HG02870 (cell line): ENCODE data around the gene RPH3AL.

ENCODE experiments used
- ATAC-seq: cut with Tn5 transposase; IDR thresholded peaks from one replicate; pipeline ENCODE4 v1.9.1; 2021; ENCODE audit warnings: mild to moderate bottlenecking, moderate library complexity; ENCODE audit not compliant: unreplicated experiment

The RPH3AL gene

DNA sequence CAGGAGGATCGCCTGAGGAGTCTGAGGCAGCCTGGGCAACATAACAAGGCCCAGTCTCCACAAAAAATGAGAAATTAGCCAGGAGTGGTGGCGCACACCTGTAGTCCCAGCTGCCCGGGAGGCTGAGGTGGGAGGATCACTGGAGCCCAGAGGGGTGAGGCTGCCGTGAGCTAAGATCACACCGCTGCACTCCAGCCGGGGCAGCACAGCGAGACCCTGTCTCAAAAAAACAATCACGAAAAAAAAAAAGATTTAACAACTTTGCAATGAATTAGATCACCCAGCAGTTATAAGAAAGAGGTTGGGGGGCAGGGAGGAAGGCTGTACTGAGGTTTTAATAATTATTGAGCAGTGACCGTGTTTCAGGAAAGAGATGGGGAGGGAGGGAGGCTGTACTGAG, 49.4 kb downstream of the RPH3AL start:
- ATAC-seq: no peak

DNA sequence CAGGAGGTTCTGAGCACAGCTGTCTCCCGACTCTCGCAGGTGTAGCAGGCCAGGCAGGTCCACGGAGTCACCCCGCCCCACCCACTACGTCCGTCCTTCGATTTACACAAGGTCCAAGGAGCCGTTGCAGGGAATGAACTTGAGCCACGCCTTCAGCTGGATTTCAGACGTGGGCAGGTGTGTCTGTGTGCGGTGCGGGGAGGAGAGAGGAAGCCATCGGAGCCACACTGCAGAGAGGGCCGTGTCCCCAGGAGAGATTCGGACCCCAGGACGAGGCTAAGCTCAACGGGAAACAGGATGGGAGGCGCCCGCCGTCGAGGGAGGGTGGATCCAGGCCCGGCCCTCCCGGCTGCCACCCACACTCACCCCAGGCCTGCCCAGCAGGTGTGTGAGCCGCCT, 50.3 kb downstream of the RPH3AL start:
- no peak for ATAC-seq

DNA sequence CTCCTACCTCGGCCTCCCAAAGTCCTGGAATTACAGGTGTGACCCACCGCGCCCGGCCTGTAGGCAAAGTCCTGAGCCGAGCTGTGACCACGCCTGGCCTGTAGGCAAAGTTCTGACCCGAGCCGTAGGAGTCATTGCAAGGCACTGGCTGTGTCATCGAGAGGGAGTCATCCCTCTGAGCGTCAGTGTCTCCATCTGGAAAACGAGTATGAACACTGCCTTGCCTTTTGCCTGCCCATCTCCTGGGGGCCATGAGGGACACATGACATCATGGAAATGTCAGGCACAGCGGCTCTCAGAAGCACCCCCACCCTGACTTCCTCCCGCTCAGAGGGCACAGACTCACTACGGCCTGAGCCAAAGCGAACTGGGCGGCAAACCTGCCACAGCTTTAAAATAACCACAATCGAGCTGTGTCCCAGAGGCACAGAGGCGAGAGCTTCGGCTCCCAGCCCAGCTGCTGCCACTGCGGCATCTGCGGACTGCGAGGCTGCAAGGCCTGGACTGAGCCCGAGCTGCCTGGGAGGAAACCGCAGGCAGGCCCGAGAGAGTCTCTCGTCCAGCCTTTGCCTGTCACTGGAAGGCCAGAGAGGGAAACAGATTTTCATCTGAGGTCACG, 50.8 kb downstream of the RPH3AL start:
- no peak for ATAC-seq

DNA sequence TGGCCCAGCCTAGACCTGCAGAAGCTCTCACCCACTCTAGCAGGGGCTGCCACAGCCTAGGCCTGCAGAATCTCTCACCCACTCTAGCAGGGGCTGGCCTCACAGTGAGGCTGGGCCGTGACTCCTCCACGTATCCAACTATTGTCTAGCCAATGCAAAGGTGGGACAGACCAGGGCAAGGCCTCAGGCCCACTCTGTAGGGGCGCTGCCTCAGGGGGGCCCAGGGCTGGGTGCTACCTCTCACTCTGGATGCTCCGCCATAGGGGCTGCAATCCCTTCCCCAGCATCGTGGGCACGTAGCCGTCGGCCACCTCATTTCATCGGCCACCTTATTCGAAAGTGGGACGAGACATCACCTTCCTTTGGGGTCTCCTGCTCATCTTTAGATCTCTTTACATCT, 51.7 kb downstream of the RPH3AL start:
- no peak for ATAC-seq

DNA sequence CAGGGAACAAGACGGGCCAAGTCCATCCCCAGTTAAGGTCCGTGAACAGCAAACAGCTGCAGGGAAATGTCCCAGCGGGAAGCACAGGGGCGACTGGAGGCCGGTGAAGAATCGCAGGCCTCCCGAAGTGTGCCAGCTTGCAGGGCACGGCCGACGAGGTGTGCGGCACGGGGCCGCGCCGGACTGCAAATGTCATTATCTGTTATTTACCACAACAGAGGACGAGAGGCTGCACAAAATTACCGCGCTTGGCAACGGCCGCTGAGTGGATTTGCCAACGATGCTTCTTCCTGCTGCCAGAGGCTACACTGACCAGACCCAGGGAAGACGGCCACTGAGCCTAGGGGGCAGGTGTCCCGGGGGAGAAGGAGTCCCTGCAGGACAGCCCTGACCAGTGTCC, 53.1 kb downstream of the RPH3AL start:
- no peak for ATAC-seq

DNA sequence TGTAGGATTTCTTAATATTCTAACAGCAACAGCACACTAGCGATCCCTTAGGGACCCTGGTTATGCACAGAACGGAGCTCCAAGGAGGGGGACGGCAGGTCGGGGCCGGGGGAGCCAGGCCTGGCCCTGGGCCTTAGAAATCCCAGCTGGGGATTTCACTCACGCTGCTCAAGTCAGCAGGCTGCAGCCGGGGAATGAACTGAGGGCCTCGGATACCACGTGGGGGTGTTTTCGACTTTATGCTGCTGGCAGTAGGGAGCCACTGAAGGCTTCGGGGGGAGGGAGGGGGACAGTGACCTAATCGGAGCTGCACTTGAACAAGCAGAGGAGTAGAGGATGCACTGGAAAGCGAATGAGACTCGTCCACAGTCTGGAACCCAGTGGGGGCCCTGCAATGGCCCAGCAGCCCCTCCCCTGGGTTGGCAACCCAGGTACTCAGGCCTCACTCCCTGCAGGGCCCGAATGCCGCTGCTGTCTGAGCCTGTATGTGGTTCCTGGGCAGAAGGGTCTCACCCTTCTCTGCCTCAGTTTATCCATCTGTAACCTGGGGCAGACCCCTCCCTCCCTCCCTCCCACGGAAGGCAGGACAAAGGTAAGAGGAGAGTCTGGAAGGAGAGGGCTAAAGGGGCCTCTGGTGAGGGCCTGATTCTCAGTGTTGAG, 53.7 kb downstream of the RPH3AL start:
- no peak for ATAC-seq

DNA sequence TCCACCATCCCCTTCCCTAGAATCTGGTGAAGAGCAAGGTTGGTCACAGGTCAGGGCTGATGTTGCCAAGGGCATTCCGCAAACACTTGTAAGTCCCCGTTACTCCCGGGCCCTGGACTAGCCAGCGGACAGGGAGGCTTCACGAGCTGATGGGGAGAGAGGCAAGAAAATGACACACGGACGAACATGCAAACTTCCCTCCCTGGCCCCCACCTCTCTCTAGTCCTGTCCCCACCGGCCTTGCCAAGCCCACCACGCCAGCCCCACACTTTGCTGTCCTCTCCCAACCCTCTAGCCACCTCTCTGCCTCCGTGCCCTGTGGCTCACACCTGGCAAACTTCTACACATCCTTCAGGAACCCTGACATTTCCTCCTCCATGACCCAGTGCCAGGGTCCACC, 54.8 kb downstream of the RPH3AL start:
- ATAC-seq: no peak

DNA sequence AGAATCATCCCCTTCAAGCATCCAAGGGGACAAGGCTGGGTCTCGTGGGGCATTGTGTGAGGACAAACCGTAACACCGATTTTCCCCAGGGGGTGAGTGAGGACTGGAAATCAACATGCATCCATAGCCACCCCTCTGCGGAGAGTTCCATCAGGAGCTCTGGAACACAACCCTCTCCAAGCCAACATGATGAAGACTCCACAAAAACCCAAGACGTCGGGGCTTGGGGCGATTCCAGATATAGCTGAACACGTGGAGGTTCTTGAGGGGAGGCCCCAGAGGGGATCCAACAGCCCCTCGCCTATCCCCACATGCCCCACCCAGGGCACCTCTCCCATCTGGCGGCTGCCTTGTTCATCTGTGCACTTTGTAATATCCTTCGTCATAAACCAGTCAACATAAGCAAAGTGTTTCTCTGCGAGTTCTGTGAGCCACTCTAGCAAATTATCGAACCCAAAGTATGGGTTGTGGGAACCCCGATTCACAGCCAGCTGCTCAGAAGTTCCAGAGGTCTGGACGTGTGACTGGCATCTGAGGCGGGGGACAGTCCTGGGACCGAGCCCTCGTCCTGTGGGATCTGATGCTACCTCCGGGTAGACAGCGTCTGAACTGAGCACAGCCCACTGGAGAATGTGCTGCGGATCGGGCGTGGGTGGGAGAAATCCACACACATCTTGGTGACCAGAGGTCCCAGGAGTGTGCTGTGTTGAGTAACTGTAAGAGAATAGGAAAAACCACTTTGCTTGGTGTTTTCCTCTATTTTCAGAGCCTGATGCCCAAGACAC, 55.5 kb downstream of the RPH3AL start:
- no peak for ATAC-seq

DNA sequence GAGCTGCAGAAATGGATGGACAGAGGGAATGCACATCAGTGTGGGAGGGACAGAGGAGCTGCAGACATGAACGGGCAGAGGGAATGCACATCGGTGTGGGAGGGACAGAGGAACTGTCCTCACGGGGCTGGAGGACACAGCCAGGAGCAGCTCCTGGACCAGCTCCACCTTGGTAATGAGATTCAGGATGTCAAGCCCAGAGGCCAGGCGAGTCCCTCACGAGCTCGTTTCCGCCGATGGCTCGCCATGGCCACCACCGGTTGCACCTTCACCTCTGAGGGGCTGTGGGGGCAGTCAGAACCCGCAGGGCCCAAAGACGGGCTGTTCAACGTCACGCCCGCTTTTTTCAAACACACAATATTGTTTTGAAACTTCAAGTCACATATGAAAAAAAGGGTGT, 56.2 kb downstream of the RPH3AL start:
- no peak for ATAC-seq

DNA sequence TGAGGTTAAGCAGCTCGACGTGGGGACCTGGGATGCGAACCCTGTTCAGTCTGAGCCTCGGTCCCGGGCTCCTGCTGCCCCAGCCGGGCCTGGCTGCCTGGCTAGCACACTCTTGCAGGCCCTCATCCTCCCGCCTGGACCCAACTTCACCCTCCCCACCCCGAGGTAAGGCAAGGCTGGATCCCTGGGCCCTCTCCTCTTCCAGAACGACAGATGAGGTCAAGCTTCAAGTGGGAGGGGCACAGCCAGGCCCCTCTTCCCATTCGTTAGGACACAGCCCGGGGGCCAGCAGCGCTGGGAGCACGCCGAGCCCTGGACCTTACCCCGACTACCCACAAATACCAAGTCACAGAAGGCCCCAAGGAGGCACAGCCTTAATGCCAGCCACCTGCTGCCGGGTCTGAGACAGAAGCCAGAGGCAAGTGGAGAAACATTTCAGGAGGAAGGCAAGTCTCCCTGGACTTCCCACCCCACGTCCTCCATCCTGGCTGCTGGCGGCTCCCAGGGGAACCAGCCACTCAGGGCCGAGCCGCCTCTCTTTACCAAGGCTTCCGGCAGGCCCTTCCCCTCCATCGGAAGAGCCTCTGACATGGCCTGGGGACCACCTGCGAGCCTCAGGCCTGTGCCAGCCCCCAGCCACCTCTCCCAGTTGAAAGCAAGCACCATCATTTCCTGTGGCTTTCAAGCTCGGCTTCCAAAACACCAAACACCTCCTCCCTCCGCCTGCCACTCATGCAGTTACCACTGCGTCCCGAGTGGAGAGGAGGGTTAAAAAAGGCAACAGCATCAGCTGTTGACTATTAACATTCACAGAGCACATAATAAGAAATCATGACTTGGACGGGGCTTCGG, 59.9 kb downstream of the RPH3AL start:
- ATAC-seq: no peak

DNA sequence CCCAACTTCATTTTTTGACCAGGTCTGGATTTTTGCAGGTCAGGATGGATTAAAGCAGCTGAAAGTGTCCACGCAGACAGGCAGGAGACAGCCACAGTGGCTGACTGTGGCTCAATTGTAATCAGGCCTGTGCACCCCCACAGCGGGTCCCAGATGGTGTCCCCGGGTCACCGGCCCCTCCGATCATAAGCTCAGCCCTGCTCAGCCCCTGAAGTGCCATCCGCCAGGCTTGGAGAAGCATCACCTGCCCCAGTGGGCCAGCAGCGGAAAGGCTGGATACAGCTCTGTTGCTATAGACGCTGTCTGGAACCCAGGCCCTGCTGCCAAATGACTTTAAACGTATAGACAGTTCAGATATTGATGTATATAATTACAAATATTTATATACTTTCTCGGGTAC, 60.6 kb downstream of the RPH3AL start:
- ATAC-seq: no peak

DNA sequence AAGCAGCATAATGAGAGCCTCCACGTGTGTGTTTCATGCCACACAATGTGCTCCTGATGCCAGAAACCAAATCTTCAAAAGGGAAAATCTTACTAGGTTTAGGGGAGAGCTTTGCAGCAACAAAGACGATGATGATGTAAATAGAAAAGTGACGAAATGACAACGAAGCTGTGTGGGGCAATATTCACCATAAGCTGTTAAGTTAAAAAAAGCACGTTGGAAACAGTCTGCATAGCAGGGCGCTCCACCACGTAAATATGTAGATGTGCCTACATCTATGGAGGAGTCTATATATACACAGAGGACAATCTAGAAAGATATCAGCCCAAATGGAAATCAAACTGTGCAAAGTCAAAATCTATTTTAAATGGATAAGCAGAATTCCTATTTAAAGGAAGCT, 61.0 kb downstream of the RPH3AL start:
- ATAC-seq: no peak

DNA sequence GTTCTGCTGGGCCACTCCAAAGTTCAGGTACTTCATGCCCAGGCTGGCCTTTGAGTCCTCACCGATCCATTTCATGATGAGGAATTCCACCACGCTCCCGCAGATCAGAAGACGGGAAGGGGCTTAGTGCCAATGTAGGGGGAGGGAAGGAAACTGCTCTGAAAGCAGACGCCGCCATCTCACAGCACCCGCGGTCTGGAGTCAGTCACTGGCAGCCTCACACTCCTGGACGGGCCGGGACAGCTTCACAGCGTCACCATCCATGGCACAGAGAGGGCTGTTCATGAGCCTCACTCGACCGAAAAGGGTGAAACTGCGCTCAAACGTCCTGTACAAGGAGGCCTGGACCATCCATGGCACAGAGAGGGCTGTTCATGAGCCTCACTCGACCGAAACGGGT, 62.0 kb downstream of the RPH3AL start:
- no peak for ATAC-seq

DNA sequence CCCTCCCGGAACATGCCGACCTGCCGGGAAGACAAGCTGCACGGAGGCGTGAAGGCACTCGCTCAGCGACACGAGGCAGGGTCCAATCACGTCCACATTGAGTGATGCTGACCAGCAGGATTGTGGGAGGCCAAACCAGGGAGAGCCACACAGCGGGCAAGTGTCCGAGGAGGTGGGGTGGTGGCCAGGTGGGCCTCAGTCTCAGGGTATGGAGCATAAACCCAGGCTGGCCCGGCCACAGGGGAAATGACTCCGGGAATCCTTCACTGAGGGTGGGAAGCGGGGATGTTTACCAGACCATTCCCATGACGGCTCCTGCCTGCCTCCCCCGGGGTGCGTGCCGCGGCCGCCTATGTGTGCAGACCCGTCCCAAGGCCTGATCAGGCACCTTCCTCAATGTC, 62.5 kb downstream of the RPH3AL start:
- no peak for ATAC-seq

DNA sequence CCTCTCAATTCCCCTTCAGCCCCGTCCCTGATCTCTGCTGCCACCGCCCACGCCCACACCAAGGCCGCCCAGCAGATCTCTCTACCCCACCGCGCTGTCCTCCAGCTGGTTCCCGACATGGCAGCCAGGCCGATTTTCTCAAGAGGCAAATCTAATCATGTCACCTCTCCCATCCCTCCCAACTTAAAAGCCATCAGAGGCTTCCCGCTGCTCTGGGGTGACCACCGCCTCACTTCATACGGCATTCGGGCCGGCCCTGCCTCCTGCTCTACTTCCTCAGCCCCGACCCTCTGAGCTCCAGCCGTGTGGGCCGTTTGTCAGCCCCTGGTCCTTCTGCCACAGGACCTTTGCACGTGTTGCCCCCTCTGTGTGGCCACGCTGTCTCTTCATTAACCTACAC, 63.2 kb downstream of the RPH3AL start:
- no peak for ATAC-seq

DNA sequence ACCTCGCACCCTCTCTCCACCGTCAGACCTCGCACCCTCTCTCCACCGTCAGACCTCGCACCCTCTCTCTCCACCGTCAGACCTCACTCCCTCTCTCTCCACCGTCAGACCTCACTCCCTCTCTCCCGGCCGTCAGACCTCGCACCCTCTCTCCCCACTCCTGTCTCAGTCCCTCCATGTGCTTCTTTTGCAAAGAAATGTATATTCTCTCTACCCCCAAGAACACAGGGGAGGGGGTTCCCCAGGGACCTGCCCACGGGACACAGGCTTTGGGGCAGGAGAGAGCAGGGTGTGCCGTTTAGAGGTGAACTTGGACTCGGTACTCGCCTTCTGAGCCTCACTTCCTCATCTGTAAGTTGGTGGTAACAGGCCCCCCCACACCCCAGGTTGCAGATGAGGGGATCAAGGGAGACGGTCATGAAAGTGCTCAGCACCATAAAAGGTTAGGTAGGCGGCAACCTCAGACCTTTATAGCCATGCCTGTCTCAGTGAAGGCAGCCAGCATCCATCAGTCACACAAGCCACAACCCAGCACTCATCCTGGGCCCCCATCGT, 63.7 kb downstream of the RPH3AL start:
- ATAC-seq: no peak

DNA sequence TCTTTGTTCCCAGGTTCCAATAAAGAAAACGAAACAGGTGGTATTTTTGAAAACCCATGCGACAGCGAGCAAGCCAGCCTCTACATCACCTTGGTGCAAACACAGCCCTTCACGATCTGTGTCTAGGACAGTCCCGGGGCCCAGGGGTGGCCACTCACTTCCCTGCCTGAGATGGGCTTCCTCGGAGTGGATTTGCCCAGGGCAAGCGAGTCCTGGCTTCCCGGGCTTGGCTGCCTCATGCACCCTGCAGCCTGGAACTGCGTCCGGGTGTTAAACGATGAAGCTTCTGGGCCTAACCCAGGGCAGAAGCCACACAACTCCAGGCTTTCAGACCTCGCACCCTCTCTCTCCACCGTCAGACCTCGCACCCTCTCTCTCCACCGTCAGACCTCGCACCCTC, 66.0 kb downstream of the RPH3AL start:
- ATAC-seq: no peak

DNA sequence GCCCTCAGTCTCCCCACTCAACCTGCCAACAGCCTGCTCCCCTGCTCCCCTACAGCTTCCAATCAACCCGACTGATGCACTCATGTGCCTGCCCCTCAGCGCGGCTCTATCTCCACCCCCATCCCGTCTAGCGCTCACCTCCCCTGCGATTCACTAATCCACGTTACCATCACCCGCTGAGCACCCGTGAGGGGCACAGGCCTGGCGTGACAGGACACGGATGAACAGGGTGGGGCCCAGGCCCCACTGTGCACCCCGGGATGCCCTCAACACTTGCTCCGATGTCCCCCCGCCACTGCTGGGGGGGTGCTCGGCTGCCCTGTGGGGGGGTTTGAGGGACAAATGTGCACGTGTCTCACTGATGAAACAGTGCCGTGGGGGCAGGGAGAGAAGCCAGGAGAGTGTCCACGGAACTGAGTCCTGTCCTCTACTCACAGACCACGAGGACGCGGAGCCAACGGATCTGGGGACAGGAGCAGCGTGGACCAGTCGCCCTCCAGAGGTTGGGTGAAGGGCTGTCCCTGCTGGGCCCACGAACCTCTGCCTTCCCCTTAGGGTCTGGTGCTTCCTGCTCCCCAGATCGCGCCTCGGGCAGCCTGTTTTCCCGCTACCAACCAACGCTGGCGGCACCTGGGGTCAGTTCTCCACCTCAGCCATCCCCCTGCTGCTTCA, 66.7 kb downstream of the RPH3AL start:
- no peak for ATAC-seq

DNA sequence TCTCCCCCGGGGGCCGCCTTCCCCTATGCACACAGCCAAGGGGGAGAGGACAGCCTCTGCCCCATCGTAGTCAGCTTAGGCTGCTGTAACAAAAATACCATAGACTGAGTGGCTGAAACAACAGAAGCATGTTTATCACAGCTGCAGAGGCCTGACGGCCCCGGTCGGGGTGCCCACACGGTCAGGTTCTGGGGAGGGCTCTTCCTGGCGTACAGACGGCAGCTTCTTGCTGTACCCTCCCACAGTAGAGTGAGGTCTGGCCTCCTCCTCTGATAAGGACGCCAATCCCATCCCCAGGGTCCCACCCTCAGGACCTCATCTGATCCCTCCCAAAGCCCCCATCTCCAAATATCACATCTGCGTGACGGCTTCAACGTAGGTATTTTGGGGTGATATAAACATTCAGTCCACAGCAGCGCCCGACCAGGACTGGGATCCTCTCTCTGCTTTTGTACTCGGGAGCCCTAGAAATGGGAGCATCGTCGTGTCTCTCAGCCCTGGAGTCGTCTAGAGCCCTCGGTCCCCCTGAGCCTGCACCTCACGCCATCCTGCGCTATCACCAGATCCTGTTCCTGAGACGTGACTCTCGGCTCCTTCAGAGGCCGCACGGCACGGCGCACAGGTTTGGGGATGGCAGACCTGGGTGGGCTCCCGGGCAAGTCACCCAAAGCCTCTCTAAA, 67.8 kb downstream of the RPH3AL start:
- no peak for ATAC-seq
